IMR-90 (cell line): ENCODE data around the gene A4GALT. TPM values are rescaled to one million over a fixed set of nuclear protein-coding genes. Genes with fewer than 3 reads are reported as not detected.

Experiments
- ATAC-seq: fragments of 200-7000 bp; cut with Tn5 transposase; 2 replicates; pipeline ENCODE4 v1.9.1; 2020; ENCODE audit warnings: low read depth, mild to moderate bottlenecking, moderate library complexity
- BruUV-seq: library from RNA; stranded (reverse); fragments of 400-500 nt; replicated peaks from 2 replicates; lab custom pipeline; 2021; lab: Mats Ljungman, UMichigan
- CTCF ChIA-PET: fragments of 300-600 bp; formaldehyde crosslinking; extraction: SDS; loops from one replicate; lab custom pipeline; 2021; ENCODE audit warnings: antibody characterized with exemption; lab: Yijun Ruan, JAX
- POLR2A ChIA-PET: fragments of 300-600 bp; sonication (Branson Sonifier 250); formaldehyde crosslinking; loops from one replicate; lab custom pipeline; 2022; ENCODE audit warnings: antibody characterized with exemption; ENCODE audit not compliant: unreplicated experiment; lab: Charles Lee
- DNase-seq: peaks from one replicate; pipeline ENCODE4 v3.0.0; 2013
- H2AFZ ChIP-seq: replicated peaks from 2 replicates; pipeline ENCODE3; 2013; ENCODE audit warnings: low read length, mild to moderate bottlenecking; ENCODE audit not compliant: poor library complexity
- H2AK5ac ChIP-seq: 2 replicates; pipeline ENCODE4 v1.6.1; 2013; ENCODE audit warnings: low read depth, low read length, inconsistent platforms
- H2AK9ac ChIP-seq: replicated peaks from 2 replicates; pipeline ENCODE3; 2013; ENCODE audit warnings: mild to moderate bottlenecking, low read depth, low read length, moderate library complexity; ENCODE audit not compliant: poor library complexity
- H2BK120ac ChIP-seq: 2 replicates; pipeline ENCODE4 v1.6.1; 2013; ENCODE audit warnings: low read depth, low read length, inconsistent platforms
- H2BK15ac ChIP-seq: 3 replicates; pipeline ENCODE4 v1.6.1; 2013; ENCODE audit warnings: low read depth, low read length, inconsistent platforms
- H2BK20ac ChIP-seq: 2 replicates; pipeline ENCODE4 v1.6.1; 2013; ENCODE audit warnings: low read depth, mild to moderate bottlenecking, inconsistent platforms, low read length, moderate library complexity
- H2BK5ac ChIP-seq: 2 replicates; pipeline ENCODE4 v1.6.1; 2013; ENCODE audit warnings: mild to moderate bottlenecking, low read depth, low read length, inconsistent platforms; ENCODE audit not compliant: poor library complexity, severe bottlenecking
- H3K14ac ChIP-seq: replicated peaks from 2 replicates; pipeline ENCODE4 v1.6.1; 2013; ENCODE audit warnings: low read depth, low read length, inconsistent platforms
- H3K18ac ChIP-seq: 2 replicates; pipeline ENCODE4 v1.6.1; 2013; ENCODE audit warnings: low read depth, low read length, control low read depth
- H3K23ac ChIP-seq: 2 replicates; pipeline ENCODE4 v1.6.1; 2013; ENCODE audit warnings: low read depth, low read length, inconsistent platforms
- H3K27ac ChIP-seq: 2 replicates; pipeline ENCODE4 v1.5.1; 2013; ENCODE audit warnings: mild to moderate bottlenecking, control low read depth, low read length; ENCODE audit not compliant: insufficient read depth
- H3K27me3 ChIP-seq: 2 replicates; pipeline ENCODE4 v1.6.1; 2013; ENCODE audit warnings: low read length; ENCODE audit not compliant: control insufficient read depth, insufficient read depth
- H3K36me3 ChIP-seq: 2 replicates; pipeline ENCODE4 v1.6.1; 2013; ENCODE audit warnings: low read length, mixed read lengths; ENCODE audit not compliant: control insufficient read depth, insufficient read depth
- H3K4ac ChIP-seq: 2 replicates; pipeline ENCODE4 v1.6.1; 2013; ENCODE audit warnings: low read depth, low read length, inconsistent platforms
- H3K4me1 ChIP-seq: 2 replicates; pipeline ENCODE4 v1.6.1; 2013; ENCODE audit warnings: low read length, mixed read lengths; ENCODE audit not compliant: control insufficient read depth, insufficient read depth
- H3K4me2 ChIP-seq: 2 replicates; pipeline ENCODE4 v1.6.1; 2013; ENCODE audit warnings: low read depth, mild to moderate bottlenecking, control low read depth, low read length, moderate library complexity
- H3K4me3 ChIP-seq: 2 replicates; pipeline ENCODE4 v1.5.1; 2013; ENCODE audit warnings: low read depth, mild to moderate bottlenecking, control low read depth, low read length, moderate library complexity; ENCODE audit not compliant: insufficient read depth
- H3K56ac ChIP-seq: 2 replicates; pipeline ENCODE4 v1.6.1; 2013; ENCODE audit warnings: low read length, inconsistent platforms; ENCODE audit not compliant: insufficient read depth; ENCODE audit errors: extremely low read depth
- H3K79me1 ChIP-seq, 2 experiments: 2 replicates each; pipeline ENCODE4 v1.6.1; 2013; ENCODE audit warnings: low read length in 2 of 2, inconsistent platforms in 1 of 2, low read depth in 1 of 2
- H3K9ac ChIP-seq: 2 replicates; pipeline ENCODE4 v1.6.1; 2013; ENCODE audit warnings: low read depth, low read length, control low read depth
- H3K9me1 ChIP-seq: 2 replicates; pipeline ENCODE4 v1.6.1; 2013; ENCODE audit warnings: low read length, inconsistent platforms; ENCODE audit not compliant: insufficient read depth
- H3K9me3 ChIP-seq: 2 replicates; pipeline ENCODE4 v1.6.1; 2013; ENCODE audit warnings: low read length; ENCODE audit not compliant: control insufficient read depth, insufficient read depth
- H4K20me1 ChIP-seq: 2 replicates; pipeline ENCODE4 v1.6.1; 2013; ENCODE audit warnings: low read length, inconsistent platforms; ENCODE audit not compliant: insufficient read depth
- H4K5ac ChIP-seq: 2 replicates; pipeline ENCODE4 v1.6.1; 2013; ENCODE audit warnings: mild to moderate bottlenecking, low read depth, low read length, control low read depth
- H4K8ac ChIP-seq, 2 experiments: 2 replicates each; pipeline ENCODE4 v1.6.1; 2013; ENCODE audit warnings: low read depth in 2 of 2, low read length in 2 of 2, control low read depth in 1 of 2, inconsistent platforms in 1 of 2
- H4K91ac ChIP-seq: 2 replicates; pipeline ENCODE4 v1.6.1; 2013; ENCODE audit warnings: low read depth, low read length, inconsistent platforms; ENCODE audit not compliant: insufficient read depth
- MAFK ChIP-seq: IDR thresholded peaks from 2 replicates; pipeline ENCODE4 v1.6.1; 2012; ENCODE audit warnings: low read depth, low read length, improper control_type of control experiment
- MAZ ChIP-seq: IDR thresholded peaks from 2 replicates; pipeline ENCODE4 v1.6.1; 2012; ENCODE audit warnings: low read depth, mild to moderate bottlenecking, low read length, improper control_type of control experiment, moderate library complexity, borderline replicate concordance
- POLR2A ChIP-seq: IDR thresholded peaks from 2 replicates; pipeline ENCODE4 v1.6.1; 2012; ENCODE audit warnings: mild to moderate bottlenecking, low read depth, low read length
- RAD21 ChIP-seq: IDR thresholded peaks from 2 replicates; pipeline ENCODE4 v1.6.1; 2012; ENCODE audit warnings: low read length, improper control_type of control experiment
- SMC3 ChIP-seq: fragments of 150-350 bp; IDR thresholded peaks from 2 replicates; pipeline ENCODE4 v1.6.1; 2016; ENCODE audit warnings: low read depth, mild to moderate bottlenecking, antibody characterized with exemption, low read length, moderate library complexity
- WGBS, 2 experiments: methylation state at CpG; one replicate each; pipeline versions ENCODE4 v1.1.5 to v1.1.7; 2013; ENCODE audit warnings: missing lambda C conversion rate in 2 of 2; ENCODE audit not compliant: insufficient read length in 1 of 2; ENCODE audit errors: extremely low coverage in 2 of 2; 5-methylcytosine and 5-hydroxymethylcytosine counted together
- dilution Hi-C: fragments of 300-500 bp; cut with HindIII; formaldehyde crosslinking; loops from one replicate; pipeline ENCODE4 v1.14.3; 2018; ENCODE audit warnings: low sequenced_read_pairs; ENCODE audit not compliant: unreplicated experiment
- in situ Hi-C: fragments of 300-500 bp; cut with MboI; formaldehyde crosslinking; loops from 3 replicates; pipeline ENCODE4 v1.14.3; 2019; ENCODE audit warnings: low sequenced_read_pairs, inconsistent platforms, mixed read lengths
- intact Hi-C: fragments of 100-400 bp; cut with micrococcal nuclease; formaldehyde crosslinking; loops from 2 replicates; pipeline ENCODE4 v1.10.0; 2022
- polyA plus RNA-seq, 3 experiments: library from polyadenylated mRNA; depleted of rRNA; stranded (reverse); fragments of >200 nt; gene quantifications; 2 replicates each; pipeline ENCODE4 v1.2.3, GENCODE V29; 2012; ENCODE audit warnings: low replicate concordance in 1 of 3
- total RNA-seq: library from RNA; depleted of rRNA; stranded (reverse); fragments of >200 nt; gene quantifications from 2 replicates; pipeline ENCODE4 v1.2.3, GENCODE V29; 2012
- TF ChIP-seq, protein P1 (sequence below): fragments of 150-350 bp; IDR thresholded peaks from 2 replicates; pipeline ENCODE4 v1.6.1; 2017; ENCODE audit warnings: mild to moderate bottlenecking, antibody characterized with exemption, low read length, low read depth
- TF ChIP-seq, protein P2 (sequence below): conservative IDR thresholded peaks from 2 replicates; pipeline ENCODE4 v1.5.1; 2012; ENCODE audit warnings: mild to moderate bottlenecking, low read depth, low read length, improper control_type of control experiment

Gene A4GALT
- total and polyA plus RNA-seq, 2 of the 4 experiments (the other 2 are of a cell fraction) = 1.6 to 6.1 TPM

- Histone ChIP-seq H2BK5ac (peak overlapping the region; percentile 61), H3K23ac (peak overlapping the region; percentile 68; the same call in 1 of the 2 replicates), H4K8ac (peak overlapping the region; percentile 81 to 87), H3K9me3 (no peaks in the 10 kb centered on the region), H2AK9ac (peak overlapping the region; percentile 80), H3K14ac (0 out of 2 replicates have a peak overlapping the region, but pooled peaks have one; percentile 63), H2BK15ac (peak overlapping the region; percentile 90; the same call in 2 of the 3 replicates), H2BK120ac (peak overlapping the region; percentile 95), H2AK5ac (peak overlapping the region; percentile 73), H4K20me1 (no peaks in the 10 kb centered on the region), H3K4me2 (peak overlapping the region; percentile 97), H3K9me1 (no peaks in the 10 kb centered on the region), H2AFZ (peak overlapping the region; percentile 100), H3K18ac (peak overlapping the region; percentile 69; the same call in 1 of the 2 replicates), H3K4ac (peak overlapping the region; percentile 89), H3K79me1 (no peaks in the 10 kb centered on the region), H3K27ac (peak overlapping the region; percentile 26; the same call in 1 of the 2 replicates), H3K36me3 (no peaks in the 10 kb centered on the region), H3K4me3 (peak overlapping the region; percentile 63), H3K56ac (peak overlapping the region; percentile 59; the same call in 1 of the 2 replicates), H3K4me1 (no peaks in the 10 kb centered on the region), H4K91ac (peak overlapping the region; percentile 92), H2BK20ac (peak overlapping the region; percentile 79), H4K5ac (peak overlapping the region; percentile 61), H3K27me3 (no peaks in the 10 kb centered on the region), H3K9ac (peak overlapping the region; percentile 77)
- peak; percentile 53 for DNase-seq
- ATAC-seq = peak; percentile 95
- POLR2A ChIA-PET = no interaction called here
- in situ Hi-C loops (loop anchor here (10.0 kb wide), 1 partner anchor 123 kb away; no protein-coding TSS in a partner anchor), dilution Hi-C loops (no loop called here), intact Hi-C loops (loop anchor here (1.0 kb wide), 1 partner anchor 158 kb away; no protein-coding TSS in a partner anchor)
- BruUV-seq = no TSS peak
- peak; percentile 89 for TF ChIP-seq SMC3
- TF ChIP-seq, protein P1, sequence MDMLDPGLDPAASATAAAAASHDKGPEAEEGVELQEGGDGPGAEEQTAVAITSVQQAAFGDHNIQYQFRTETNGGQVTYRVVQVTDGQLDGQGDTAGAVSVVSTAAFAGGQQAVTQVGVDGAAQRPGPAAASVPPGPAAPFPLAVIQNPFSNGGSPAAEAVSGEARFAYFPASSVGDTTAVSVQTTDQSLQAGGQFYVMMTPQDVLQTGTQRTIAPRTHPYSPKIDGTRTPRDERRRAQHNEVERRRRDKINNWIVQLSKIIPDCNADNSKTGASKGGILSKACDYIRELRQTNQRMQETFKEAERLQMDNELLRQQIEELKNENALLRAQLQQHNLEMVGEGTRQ = no peak
- TF ChIP-seq, protein P2, sequence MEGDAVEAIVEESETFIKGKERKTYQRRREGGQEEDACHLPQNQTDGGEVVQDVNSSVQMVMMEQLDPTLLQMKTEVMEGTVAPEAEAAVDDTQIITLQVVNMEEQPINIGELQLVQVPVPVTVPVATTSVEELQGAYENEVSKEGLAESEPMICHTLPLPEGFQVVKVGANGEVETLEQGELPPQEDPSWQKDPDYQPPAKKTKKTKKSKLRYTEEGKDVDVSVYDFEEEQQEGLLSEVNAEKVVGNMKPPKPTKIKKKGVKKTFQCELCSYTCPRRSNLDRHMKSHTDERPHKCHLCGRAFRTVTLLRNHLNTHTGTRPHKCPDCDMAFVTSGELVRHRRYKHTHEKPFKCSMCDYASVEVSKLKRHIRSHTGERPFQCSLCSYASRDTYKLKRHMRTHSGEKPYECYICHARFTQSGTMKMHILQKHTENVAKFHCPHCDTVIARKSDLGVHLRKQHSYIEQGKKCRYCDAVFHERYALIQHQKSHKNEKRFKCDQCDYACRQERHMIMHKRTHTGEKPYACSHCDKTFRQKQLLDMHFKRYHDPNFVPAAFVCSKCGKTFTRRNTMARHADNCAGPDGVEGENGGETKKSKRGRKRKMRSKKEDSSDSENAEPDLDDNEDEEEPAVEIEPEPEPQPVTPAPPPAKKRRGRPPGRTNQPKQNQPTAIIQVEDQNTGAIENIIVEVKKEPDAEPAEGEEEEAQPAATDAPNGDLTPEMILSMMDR = peak; percentile 87
- TF ChIP-seq MAZ = peak; percentile 31; the same call in 1 of the 2 replicates
- TF ChIP-seq POLR2A = peak; percentile 63
- peak; percentile 90 for TF ChIP-seq RAD21
- TF ChIP-seq MAFK = no peak
- WGBS, 2 experiments = 11% methylated on average over 11 of the region's 68 CpGs; no CpG with 5 or more reads in 1 of the 2 experiments
- CTCF ChIA-PET = no interaction called here
Measured at GRCh38 chr22:42661985-42662831, 58.5 kb downstream of the A4GALT start.
